GM12891 (cell line): ENCODE measurements around the gene CRIP2.

ENCODE experiments used
- DNase-seq: peaks from one replicate; pipeline ENCODE4 v3.0.0; 2011; ENCODE audit warnings: low spot score; ENCODE audit not compliant: insufficient read length
- FAIRE-seq: peaks from 2 replicates; lab custom pipeline; 2011; peaks lifted over from hg19 to GRCh38; lab: Jason Lieb, UNC
- PAX5 ChIP-seq: IDR thresholded peaks from 2 replicates; pipeline ENCODE4 v1.6.1; 2011; ENCODE audit warnings: low read length, moderate library complexity, mild to moderate bottlenecking; ENCODE audit not compliant: insufficient read depth, severe bottlenecking
- POLR2A ChIP-seq: IDR thresholded peaks from 2 replicates; pipeline ENCODE4 v1.6.1; 2011; ENCODE audit warnings: low read depth, low read length, control low read depth
- POLR2AphosphoS5 ChIP-seq: IDR thresholded peaks from 2 replicates; pipeline ENCODE4 v1.6.1; 2011; ENCODE audit warnings: low read depth, low read length, control low read depth
- POU2F2 ChIP-seq: IDR thresholded peaks from 2 replicates; pipeline ENCODE4 v1.6.1; 2011; ENCODE audit warnings: low read depth, mild to moderate bottlenecking, control low read depth, low read length, moderate library complexity
- SPI1 ChIP-seq: IDR thresholded peaks from 2 replicates; pipeline ENCODE4 v1.6.1; 2011; ENCODE audit warnings: low read depth, low read length, control low read depth
- TAF1 ChIP-seq: IDR thresholded peaks from 2 replicates; pipeline ENCODE4 v1.6.1; 2011; ENCODE audit warnings: low read depth, low read length, control low read depth

Gene CRIP2

DNA sequence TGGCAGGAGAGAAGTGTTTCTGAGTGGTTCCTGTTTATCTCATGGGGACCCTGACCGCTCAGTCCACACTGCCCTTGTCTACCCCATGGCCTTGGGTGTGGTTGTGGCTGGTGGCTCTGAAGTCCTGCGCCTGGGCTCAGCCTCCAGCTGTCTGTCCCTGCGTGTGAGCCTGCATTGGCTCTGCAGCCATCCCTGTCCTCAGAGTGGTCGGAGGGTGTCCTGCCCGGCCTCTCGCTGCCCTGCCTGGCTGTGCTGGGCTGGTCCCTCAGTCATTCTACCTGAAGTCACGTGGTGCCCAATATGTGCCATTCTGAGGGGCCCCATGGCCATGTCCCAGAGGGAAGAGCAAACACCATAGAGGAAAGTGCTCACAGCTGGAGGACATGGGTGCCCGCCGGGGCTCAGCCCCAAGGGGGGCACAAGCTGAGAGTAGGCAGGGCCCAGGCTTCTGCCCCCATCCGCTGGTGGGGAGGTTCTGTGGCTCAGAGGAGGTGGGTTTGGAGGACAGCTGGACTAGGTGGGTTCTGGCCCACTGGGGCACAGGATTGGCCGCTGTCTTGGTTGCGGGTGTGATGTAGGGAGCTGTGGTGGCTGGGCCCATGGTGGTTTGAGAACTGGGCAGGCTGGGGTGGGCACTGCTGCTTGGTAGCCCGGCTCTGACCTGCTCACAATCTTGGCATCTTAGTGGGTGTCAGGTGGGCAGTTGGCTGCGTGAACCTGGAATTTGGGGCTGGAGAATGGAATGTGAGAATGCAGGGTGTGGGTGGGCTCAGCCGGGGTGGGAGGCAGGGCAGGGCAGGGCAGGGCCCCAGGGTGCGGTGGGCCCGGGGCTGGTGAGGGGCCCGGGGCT is 28.1 kb downstream of the CRIP2 start:
- peak; percentile 17 for DNase-seq
- TF ChIP-seq PAX5 (no peak), SPI1 (no peak), POLR2A (no peak)
- no peak for FAIRE-seq

DNA sequence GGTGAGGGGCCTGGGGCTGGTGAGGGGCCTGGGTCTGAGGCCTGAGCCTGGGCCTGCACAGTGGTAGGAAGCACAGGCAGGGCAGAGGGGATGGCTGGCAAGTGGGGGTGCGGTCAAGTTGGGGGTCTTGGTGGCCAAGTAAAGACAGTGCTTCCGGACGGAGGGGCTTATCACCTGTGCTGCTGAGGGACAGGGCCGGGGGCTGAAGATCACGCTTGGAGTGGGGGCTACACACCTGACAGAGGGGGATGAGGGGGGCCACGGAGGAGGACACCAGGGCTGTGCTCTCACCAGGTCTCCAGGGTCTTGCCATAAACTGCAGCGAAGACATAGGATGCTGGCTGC is 28.6 kb downstream of the CRIP2 start:
- no peak for TF ChIP-seq SPI1
- TF ChIP-seq TAF1 = no peak
- no peak for TF ChIP-seq POLR2AphosphoS5
- no peak for TF ChIP-seq PAX5
- TF ChIP-seq POLR2A = no peak
- no peak for TF ChIP-seq POU2F2
- DNase-seq (peak; percentile 19), FAIRE-seq (no peak)

DNA sequence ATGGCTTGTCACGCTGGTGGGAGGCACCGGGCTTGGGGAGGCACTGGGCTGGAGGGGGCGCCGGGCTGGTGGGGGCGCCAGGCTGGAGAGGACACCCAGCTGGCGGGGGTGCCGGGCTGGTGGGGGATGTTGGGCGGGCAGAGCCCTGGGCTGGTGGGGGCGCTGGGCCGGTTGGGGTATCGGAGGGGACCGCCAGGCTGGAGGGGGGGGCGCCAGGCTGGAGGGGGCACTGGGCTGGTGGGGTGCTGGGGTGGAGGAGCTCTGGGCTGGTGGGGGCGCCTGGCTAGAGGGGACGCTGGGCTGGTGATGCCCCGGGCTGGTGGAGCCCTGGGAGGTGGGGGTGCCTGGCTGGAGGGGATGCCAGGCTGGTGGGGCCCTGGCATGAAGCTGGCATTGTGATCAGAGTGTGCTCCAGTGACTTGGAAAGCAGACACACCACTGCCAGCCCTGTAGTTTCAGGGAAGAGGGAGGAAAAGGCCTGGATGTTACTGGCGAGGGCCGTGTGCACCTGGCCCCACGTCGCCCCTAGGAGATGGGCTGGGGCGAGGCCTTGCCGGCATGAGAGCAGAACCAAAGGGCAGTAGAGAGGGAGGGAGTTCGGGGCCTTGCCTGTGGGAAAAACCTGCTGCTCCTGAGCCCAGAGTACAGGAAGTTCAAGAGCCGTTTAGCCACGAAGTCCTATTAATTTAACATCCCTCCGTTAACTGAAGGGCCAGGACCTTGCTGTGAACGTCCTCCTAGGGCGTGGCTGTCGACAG is 29.5 kb downstream of the CRIP2 start:
- FAIRE-seq = no peak
- TF ChIP-seq TAF1 (no peak), POLR2AphosphoS5 (no peak), POLR2A (no peak), SPI1 (no peak), PAX5 (no peak), POU2F2 (no peak)
- DNase-seq = peak; percentile 16

DNA sequence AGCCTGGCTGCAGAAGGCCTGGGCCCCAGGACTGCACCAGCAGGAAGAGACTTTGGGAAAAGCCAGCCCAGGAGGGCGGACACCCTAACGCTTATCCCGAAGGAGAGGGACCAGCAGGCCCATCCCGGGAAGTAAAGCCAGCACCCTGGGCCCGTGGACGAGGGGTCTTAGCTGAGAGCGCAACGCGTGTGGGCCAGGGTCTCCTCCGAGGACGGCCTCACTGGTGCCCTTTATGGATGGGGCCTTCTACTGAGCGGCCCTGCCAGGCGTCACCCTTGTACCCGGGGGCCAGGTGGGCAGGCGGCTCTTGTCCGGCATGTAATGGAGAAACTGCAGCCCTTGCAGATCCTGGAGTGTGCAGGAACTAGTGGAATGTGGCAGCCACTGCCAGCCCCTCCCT is 30.5 kb downstream of the CRIP2 start:
- no peak for FAIRE-seq
- TF ChIP-seq POU2F2 = no peak
- no peak for TF ChIP-seq POLR2AphosphoS5
- peak; percentile 17 for DNase-seq

DNA sequence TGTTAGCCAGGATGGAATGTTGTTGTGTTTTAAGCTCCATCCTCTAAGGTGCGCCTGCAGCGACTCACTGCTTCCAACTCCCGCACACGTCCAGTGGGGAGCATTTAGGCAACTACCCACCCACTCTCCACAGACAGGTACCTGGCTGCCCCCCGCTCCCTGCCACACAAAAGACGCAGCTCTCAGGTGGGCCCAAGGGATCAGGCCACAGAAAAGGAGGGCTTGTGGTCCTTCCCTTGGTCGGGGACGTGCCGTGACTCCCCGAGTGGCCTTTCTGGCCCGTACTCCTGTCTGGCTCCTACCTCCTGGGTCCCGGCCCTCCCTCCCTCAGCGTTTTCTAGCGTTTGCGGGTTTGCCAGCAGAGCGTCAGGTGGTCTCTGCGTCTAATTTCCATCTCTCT is 32.6 kb downstream of the CRIP2 start:
- TF ChIP-seq SPI1 = no peak
- no peak for TF ChIP-seq POU2F2
- TF ChIP-seq TAF1 = no peak
- TF ChIP-seq PAX5 = no peak
- TF ChIP-seq POLR2A = no peak
- TF ChIP-seq POLR2AphosphoS5 = no peak
- no peak for FAIRE-seq
- DNase-seq = peak; percentile 12

DNA sequence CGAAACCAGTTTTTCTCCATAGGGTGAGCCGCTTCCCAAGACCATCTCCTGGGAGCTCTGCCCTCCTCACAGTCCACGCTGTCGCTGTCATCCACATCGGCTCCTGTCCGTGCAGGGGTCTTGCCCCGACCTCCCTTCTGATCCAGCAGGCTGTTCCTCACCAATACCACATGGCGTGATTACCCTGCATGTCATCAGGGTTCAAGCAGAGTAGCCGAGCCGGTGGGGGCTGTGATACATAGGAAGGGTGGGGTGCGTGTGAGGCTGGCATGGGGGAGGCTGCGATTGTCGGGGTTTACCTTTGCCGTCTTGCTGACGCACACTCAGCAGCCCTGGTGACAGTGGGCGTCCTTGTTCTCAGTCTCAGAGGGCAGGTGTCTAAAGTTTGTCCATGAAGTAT is 33.4 kb downstream of the CRIP2 start:
- DNase-seq (no peak), FAIRE-seq (no peak)
- TF ChIP-seq SPI1 = no peak
- TF ChIP-seq POLR2A = no peak
- no peak for TF ChIP-seq PAX5
- TF ChIP-seq TAF1 = no peak
- no peak for TF ChIP-seq POU2F2
- TF ChIP-seq POLR2AphosphoS5 = no peak

DNA sequence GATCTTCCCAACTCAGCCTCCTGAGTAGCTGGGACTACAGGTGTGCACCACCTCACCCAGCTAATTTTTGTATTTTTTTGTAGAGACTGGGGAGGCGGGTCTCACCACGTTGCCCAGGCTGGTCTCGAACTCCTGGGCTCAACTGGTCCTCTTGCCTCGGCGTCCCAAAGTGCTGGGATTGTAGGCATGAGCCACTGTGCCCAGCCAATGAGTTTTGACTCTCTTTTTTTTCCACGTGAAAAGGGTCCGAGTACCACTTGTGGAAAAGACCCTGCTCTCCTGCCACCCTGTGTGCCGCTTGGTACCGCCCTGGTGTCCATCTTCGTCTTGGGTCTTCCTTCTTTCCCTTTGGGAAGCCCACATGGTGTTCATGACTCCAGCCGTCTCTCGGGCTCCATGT is 34.0 kb downstream of the CRIP2 start:
- DNase-seq (no peak), FAIRE-seq (no peak)
- TF ChIP-seq PAX5 (no peak), POLR2AphosphoS5 (no peak), TAF1 (no peak), POU2F2 (no peak), SPI1 (no peak)

DNA sequence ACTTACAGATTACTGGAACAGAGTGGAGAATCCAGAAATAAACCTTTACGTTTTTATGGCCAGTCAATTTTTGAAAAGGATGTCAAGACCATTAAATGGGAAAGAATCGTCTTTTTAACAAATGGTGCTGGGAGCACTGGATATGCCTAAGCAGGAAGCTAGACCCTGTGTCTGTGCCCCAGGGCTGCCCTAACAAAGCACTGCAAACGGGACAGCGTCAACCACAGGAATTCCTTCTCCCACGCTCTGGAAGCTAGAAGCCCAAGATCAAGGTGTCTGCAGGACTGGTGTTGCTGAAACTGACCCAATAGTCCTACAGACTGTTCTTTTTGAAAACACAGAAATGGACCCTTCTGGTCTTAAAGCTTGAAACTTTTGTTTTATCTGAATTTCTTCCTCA is 42.5 kb downstream of the CRIP2 start:
- DNase-seq = no peak
- TF ChIP-seq SPI1 = no peak
- no peak for TF ChIP-seq POLR2AphosphoS5
- TF ChIP-seq POU2F2 = no peak
- no peak for TF ChIP-seq PAX5
- TF ChIP-seq TAF1 = no peak
- no peak for TF ChIP-seq POLR2A
- no peak for FAIRE-seq

DNA sequence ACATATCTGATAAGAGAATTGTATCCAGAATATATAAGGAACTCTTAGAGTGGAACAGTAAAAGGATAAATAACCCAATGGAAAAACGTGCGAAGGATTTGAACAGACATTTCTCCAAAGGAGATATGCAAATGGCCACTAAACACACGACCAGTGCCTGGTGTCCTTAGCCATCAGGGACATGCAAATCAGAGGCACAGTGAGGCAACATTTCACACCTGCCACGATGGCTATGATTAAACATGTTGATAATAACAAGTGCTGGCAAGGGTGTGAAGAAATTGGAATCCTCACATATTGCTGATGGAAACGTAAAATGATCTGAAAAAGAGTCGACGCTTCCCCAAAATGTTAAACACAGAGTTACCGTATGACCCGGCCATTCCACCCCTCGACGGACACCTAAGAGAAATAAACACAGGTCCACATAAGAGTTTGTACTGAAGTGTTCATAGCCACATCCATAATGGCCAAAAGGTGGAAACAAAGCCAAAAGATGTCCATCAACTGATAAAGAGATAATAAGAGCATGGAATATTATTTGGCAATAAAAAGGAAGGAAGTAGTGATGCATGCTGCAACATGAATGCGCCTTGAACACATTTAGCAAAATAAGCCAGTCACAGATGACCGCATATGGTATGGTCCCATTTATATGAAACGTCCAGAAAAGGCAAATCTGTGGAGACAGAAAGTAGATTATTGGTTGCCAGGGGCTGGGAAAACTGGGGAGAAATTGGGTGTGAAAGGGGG is 45.5 kb downstream of the CRIP2 start:
- DNase-seq (no peak), FAIRE-seq (no peak)
- TF ChIP-seq PAX5 = no peak
- TF ChIP-seq POLR2A = no peak
- no peak for TF ChIP-seq POLR2AphosphoS5
- no peak for TF ChIP-seq SPI1
- no peak for TF ChIP-seq TAF1
- no peak for TF ChIP-seq POU2F2
